Prostate gland (tissue), 2 donors: ENCODE results near the gene SLC35G2.

Experiments
- POLR2A ChIP-seq: fragments of 450-650 bp; IDR thresholded peaks from one replicate; pipeline ENCODE4 v1.6.1; 2016; ENCODE audit warnings: antibody characterized with exemption, mild to moderate bottlenecking
- POLR2AphosphoS5 ChIP-seq: sonication (generic); formaldehyde crosslinking; IDR thresholded peaks from one replicate; pipeline ENCODE4 v1.6.1; 2017; ENCODE audit warnings: antibody characterized with exemption
- TF ChIP-seq, protein P1 (sequence below), 4 experiments: fragments of 200-600 bp in 2 of 4; fragments of 450-650 bp in 2 of 4; sonication (generic) in 2 of 4; IDR thresholded peaks; 1 replicate in 3 of 4; 2 replicates in 1 of 4; pipeline ENCODE4 v1.5.1; 2016 to 2019; ENCODE audit warnings: antibody characterized with exemption in 4 of 4, mild to moderate bottlenecking in 2 of 4, moderate library complexity in 2 of 4

DNA sequence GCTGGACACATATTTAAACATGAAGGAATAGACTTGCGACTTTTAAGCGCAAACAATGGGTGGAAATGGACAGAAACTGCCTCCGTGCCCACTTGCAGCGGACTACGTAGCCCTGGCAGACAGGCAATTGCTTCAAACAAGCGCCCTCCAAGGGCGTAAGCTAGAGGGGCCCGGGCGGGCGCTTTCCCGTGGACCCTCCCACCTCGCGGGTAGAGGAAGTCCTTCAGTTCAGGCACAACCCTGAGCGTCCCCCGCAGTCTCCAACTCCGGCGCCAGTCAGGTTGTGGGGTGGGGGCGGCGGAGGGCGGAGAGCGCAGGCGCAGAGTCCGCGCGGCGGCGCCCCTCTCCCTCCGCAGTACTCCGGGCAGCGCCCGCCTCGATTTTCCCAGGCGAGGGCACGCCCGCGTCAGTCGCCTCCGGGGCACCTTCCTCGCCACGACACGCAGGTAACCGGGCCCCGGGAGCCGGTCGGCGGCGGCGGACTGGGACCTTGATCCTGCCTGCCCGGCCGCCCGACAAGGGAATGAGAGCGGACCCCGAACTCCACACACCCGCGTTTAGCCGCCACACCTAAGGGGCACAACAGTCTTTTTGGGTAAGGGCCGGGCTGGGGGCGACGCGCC, at the start of gene SLC35G2:
- TF ChIP-seq POLR2A, result no peak
- TF ChIP-seq, protein P1, sequence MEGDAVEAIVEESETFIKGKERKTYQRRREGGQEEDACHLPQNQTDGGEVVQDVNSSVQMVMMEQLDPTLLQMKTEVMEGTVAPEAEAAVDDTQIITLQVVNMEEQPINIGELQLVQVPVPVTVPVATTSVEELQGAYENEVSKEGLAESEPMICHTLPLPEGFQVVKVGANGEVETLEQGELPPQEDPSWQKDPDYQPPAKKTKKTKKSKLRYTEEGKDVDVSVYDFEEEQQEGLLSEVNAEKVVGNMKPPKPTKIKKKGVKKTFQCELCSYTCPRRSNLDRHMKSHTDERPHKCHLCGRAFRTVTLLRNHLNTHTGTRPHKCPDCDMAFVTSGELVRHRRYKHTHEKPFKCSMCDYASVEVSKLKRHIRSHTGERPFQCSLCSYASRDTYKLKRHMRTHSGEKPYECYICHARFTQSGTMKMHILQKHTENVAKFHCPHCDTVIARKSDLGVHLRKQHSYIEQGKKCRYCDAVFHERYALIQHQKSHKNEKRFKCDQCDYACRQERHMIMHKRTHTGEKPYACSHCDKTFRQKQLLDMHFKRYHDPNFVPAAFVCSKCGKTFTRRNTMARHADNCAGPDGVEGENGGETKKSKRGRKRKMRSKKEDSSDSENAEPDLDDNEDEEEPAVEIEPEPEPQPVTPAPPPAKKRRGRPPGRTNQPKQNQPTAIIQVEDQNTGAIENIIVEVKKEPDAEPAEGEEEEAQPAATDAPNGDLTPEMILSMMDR (IDR thresholded peaks at IDR 0.05), result no peak
- no peak for TF ChIP-seq POLR2AphosphoS5
